Stimulated activated CD4-positive, alpha-beta T cell treated with anti-CD3 and anti-CD28 coated beads, Interleukin-15, amount 100 ng/mL, for 24 hours (primary cell): Measurements from ENCODE around the gene FBXW5.

Source experiments
- DNase-seq: peaks from one replicate; pipeline ENCODE4 v3.0.0-alpha.2; 2020

The FBXW5 gene

GRCh38 chr9:136977223-136977622, 32.7 kb upstream of the FBXW5 start, which contains the start of gene PTGDS:
Gene PTGDS, plus strand, starts transcription at chr9:136977504. Its CDS starts 75 bp downstream, at chr9:136977579.
- DNase-seq: no peak

- peak; percentile 55 for DNase-seq
Observed at GRCh38 chr9:136975644-136976043, 31.1 kb upstream of the FBXW5 start.

GRCh38 chr9:136974817-136975535, 30.4 kb upstream of the FBXW5 start:
- DNase-seq: no peak

- DNase-seq: no peak
Observed at GRCh38 chr9:136973618-136974617, 29.4 kb upstream of the FBXW5 start.

- no peak for DNase-seq
Observed at GRCh38 chr9:136972743-136973142, 28.2 kb upstream of the FBXW5 start.

GRCh38 chr9:136972335-136972734, 27.8 kb upstream of the FBXW5 start:
- DNase-seq: no peak

GRCh38 chr9:136971746-136972145, 27.2 kb upstream of the FBXW5 start:
- no peak for DNase-seq

GRCh38 chr9:136970361-136970760, 25.8 kb upstream of the FBXW5 start:
- DNase-seq: no peak

GRCh38 chr9:136969774-136970173, 25.2 kb upstream of the FBXW5 start:
- no peak for DNase-seq

GRCh38 chr9:136969150-136969549, 24.6 kb upstream of the FBXW5 start:
- DNase-seq: no peak

GRCh38 chr9:136968333-136969127, 24.0 kb upstream of the FBXW5 start:
- DNase-seq: no peak

GRCh38 chr9:136965771-136966484, 21.4 kb upstream of the FBXW5 start:
- no peak for DNase-seq

GRCh38 chr9:136964833-136965422, 20.4 kb upstream of the FBXW5 start:
- DNase-seq: no peak

GRCh38 chr9:136964171-136964689, 19.7 kb upstream of the FBXW5 start:
- no peak for DNase-seq

- no peak for DNase-seq
Observed at GRCh38 chr9:136963751-136964150, 19.2 kb upstream of the FBXW5 start.

- no peak for DNase-seq
Observed at GRCh38 chr9:136963341-136963740, 18.8 kb upstream of the FBXW5 start.

- DNase-seq: no peak
Observed at GRCh38 chr9:136962701-136963248, 18.2 kb upstream of the FBXW5 start.

GRCh38 chr9:136962163-136962562, 17.6 kb upstream of the FBXW5 start:
- DNase-seq: no peak

- no peak for DNase-seq
Observed at GRCh38 chr9:136961279-136962065, 16.9 kb upstream of the FBXW5 start.

GRCh38 chr9:136960938-136961275, 16.4 kb upstream of the FBXW5 start:
- no peak for DNase-seq
